Panc1 (cell line): ENCODE measurements around the gene PLRG1.

ENCODE experiments used
- POLR2AphosphoS5 ChIP-seq: IDR thresholded peaks from 2 replicates; pipeline ENCODE4 v1.6.1; 2012; ENCODE audit warnings: mild to moderate bottlenecking, low read depth, low read length, moderate library complexity
- SIN3A ChIP-seq: IDR thresholded peaks from 2 replicates; pipeline ENCODE4 v1.6.1; 2012; ENCODE audit warnings: low read depth, mild to moderate bottlenecking, low read length, moderate library complexity, borderline replicate concordance; ENCODE audit not compliant: insufficient read depth
- TCF7L2 ChIP-seq: IDR thresholded peaks from 2 replicates; pipeline ENCODE4 v1.6.1; 2011; ENCODE audit warnings: mild to moderate bottlenecking, low read depth, low read length, inconsistent platforms
- TF ChIP-seq, protein P1 (sequence below): fragments of 450-650 bp; IDR thresholded peaks from 2 replicates; pipeline ENCODE4 v1.5.1; 2017; ENCODE audit warnings: mild to moderate bottlenecking
- TF ChIP-seq, protein P2 (sequence below), 2 experiments: IDR thresholded peaks; 2 replicates each; pipeline ENCODE4 v1.6.1; 2011 to 2012; ENCODE audit warnings: low read depth in 2 of 2, control low read depth in 1 of 2, low read length in 1 of 2, mild to moderate bottlenecking in 1 of 2, moderate library complexity in 1 of 2; ENCODE audit not compliant: insufficient read depth in 1 of 2

GRCh38 chr4:154577324-154577723, 27.1 kb upstream of the PLRG1 start:
- TF ChIP-seq, protein P1, sequence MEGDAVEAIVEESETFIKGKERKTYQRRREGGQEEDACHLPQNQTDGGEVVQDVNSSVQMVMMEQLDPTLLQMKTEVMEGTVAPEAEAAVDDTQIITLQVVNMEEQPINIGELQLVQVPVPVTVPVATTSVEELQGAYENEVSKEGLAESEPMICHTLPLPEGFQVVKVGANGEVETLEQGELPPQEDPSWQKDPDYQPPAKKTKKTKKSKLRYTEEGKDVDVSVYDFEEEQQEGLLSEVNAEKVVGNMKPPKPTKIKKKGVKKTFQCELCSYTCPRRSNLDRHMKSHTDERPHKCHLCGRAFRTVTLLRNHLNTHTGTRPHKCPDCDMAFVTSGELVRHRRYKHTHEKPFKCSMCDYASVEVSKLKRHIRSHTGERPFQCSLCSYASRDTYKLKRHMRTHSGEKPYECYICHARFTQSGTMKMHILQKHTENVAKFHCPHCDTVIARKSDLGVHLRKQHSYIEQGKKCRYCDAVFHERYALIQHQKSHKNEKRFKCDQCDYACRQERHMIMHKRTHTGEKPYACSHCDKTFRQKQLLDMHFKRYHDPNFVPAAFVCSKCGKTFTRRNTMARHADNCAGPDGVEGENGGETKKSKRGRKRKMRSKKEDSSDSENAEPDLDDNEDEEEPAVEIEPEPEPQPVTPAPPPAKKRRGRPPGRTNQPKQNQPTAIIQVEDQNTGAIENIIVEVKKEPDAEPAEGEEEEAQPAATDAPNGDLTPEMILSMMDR: no peak
- TF ChIP-seq, protein P2, sequence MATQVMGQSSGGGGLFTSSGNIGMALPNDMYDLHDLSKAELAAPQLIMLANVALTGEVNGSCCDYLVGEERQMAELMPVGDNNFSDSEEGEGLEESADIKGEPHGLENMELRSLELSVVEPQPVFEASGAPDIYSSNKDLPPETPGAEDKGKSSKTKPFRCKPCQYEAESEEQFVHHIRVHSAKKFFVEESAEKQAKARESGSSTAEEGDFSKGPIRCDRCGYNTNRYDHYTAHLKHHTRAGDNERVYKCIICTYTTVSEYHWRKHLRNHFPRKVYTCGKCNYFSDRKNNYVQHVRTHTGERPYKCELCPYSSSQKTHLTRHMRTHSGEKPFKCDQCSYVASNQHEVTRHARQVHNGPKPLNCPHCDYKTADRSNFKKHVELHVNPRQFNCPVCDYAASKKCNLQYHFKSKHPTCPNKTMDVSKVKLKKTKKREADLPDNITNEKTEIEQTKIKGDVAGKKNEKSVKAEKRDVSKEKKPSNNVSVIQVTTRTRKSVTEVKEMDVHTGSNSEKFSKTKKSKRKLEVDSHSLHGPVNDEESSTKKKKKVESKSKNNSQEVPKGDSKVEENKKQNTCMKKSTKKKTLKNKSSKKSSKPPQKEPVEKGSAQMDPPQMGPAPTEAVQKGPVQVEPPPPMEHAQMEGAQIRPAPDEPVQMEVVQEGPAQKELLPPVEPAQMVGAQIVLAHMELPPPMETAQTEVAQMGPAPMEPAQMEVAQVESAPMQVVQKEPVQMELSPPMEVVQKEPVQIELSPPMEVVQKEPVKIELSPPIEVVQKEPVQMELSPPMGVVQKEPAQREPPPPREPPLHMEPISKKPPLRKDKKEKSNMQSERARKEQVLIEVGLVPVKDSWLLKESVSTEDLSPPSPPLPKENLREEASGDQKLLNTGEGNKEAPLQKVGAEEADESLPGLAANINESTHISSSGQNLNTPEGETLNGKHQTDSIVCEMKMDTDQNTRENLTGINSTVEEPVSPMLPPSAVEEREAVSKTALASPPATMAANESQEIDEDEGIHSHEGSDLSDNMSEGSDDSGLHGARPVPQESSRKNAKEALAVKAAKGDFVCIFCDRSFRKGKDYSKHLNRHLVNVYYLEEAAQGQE (IDR thresholded peaks at IDR 0.05; ENCODE audit: insufficient read depth in 1 of 2, low read depth in 2 of 2, low read length in 1 of 2): no peak
- no peak for TF ChIP-seq POLR2AphosphoS5
- no peak for TF ChIP-seq SIN3A
- TF ChIP-seq TCF7L2: no peak
